Choroid plexus epithelial cell (primary cell): Measurements from ENCODE around the gene ATP9B.
A peak's percentile ranks its signal among the peaks of the same experiment; 100 is the strongest.

Experiments
- DNase-seq: peaks from one replicate; pipeline ENCODE4 v3.0.0-alpha.2; 2010; ENCODE audit warnings: low read depth
- H3K4me3 ChIP-seq: 2 replicates; pipeline ENCODE4 v1.5.1; 2011; ENCODE audit warnings: low read depth, mild to moderate bottlenecking, control low read depth, low read length, moderate library complexity
- CTCF ChIP-seq: conservative IDR thresholded peaks from 2 replicates; pipeline ENCODE4 v1.5.1; 2011; ENCODE audit warnings: low read depth, mild to moderate bottlenecking, control low read depth, inconsistent platforms, low read length, moderate library complexity

The ATP9B gene

DNA sequence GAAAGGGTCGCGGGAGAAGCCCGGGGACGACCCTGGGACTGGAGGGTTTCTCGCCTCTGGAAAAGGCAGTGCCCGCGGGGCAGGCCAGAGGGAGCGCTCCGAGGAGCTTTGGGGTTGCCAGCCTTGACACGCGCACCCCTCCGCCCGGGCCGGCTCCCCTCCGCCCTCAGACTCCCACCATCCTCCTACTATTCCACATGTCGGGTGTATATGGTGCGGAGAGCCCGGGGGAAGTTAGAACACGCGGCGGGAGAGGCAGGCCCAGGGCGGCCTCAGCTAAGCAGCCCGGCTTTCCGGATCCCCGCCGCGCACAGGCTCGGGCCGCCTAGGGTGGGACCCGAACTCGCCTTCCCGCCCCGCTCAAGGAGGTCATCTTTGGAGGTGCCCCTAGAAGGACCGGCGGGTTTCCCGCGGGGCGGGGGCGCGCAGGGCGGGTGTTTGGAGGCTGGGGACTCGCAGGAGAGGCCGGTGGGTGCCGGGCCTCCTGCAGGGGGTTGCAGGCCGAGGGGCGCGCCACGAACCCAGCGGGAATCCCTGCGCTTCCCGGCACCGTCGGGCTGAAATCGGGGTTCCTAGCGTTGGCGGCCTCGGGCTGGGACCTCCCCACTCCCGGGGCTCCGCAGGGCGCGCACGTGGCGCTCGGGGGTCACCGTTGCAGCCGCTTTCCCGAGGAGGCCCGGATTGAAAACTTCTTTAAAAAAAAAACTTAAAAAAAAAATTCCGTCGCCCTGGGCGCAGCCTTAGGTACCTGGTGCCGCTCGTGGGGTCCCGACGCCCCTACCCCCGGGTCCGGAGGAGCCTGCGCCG, 330.3 kb downstream of the ATP9B start:
- H3K4me3 ChIP-seq = peak overlapping the region; percentile 54
- no peak for TF ChIP-seq CTCF
- DNase-seq = no peak

GRCh38 chr18:79400091-79400590, 330.9 kb downstream of the ATP9B start:
- no peak for TF ChIP-seq CTCF
- no peak for DNase-seq
- H3K4me3 ChIP-seq = peak overlapping the region; percentile 54

DNA sequence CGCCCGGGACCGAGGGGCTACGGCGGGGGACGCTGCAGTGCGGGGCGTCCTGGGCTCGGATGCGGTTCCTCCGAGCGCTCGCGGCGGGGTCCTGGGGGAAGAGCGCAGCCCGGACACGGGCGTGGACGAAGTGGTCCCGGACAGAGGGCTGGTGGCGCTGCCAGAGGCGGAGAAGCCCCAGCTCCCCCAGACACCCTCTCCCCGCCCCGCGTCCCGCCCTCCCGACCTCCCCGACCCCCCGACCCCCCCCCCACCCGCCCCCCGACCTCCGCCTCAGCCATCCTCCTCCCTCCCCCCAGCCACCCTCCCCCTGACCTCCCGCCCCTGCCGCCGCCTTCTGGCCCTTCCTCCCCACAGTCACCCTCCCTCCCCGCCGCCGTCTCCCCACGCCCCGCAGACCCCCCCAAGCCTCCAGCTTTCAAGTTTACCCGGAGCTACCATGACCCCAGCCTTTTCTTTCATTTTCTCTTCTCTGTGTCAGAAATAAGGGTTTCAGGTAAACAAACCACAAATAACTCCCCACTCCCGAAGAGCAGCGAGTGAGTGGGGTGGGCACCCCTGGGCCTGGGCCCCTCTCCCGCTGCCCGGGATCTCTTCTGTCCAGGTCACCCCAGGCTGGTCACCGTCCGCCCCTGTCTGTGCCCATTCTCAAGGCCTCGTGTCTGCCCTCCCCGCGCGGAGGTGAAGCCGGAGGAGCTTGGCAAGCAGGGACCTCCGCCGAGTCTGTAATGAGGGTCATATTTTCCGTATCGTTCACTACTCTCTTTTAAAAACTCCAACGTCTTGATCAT, 331.6 kb downstream of the ATP9B start:
- H3K4me3 ChIP-seq = peak overlapping the region; percentile 54
- no peak for TF ChIP-seq CTCF
- no peak for DNase-seq

- no peak overlapping the region for H3K4me3 ChIP-seq
- no peak for DNase-seq
- TF ChIP-seq CTCF = no peak
These were observed 332.5 kb downstream of the ATP9B start for GRCh38 chr18:79401494-79402208.

GRCh38 chr18:79402209-79402576, 333.0 kb downstream of the ATP9B start:
- no peak overlapping the region for H3K4me3 ChIP-seq
- no peak for DNase-seq
- no peak for TF ChIP-seq CTCF

DNA sequence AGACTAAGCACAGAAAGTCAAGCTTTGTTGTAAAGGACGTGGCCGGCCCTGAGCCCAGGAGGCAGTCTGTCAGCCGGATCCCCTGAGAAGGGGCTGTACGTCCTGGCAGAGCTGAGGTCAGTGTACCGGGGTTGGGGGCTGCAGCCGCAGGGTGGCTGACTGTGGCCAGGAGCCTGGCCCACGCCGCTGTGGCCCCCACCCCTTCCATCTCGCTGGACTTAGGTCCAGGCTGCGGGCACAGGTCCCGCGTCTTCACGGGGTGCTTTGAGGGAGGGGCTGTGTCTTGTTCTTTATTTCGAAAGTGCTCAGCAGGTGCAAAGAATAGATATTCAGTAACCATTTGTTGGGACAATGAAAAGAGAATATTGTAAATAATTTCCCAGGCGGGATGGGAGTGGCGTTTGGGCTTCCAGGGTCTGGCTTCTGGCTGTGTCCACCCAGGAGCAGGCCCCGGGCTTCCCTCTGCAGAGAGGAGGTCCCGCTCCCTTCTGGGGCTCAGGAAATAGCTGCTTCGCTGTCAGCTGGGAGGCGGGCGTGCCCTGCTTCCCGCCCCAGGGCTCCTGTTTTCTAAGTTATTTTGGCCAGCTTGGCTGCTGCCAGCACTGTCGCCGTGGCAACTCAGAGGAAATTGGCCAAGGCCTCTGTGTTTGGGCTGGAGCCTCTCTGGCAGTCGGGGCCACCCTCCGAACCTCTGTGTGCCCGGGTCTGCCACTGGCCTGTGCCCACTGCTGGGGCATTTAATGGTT, 334.0 kb downstream of the ATP9B start:
- no peak for TF ChIP-seq CTCF
- H3K4me3 ChIP-seq = no peak overlapping the region
- DNase-seq = no peak
